H9 (cell line): ENCODE results near the gene PPP5C. TPM values are rescaled to one million over a fixed set of nuclear protein-coding genes. Genes with fewer than 3 reads are reported as not detected.

Source experiments
- DNase-seq: peaks from one replicate; pipeline ENCODE4 v3.0.0-alpha.2; 2017
- H2AFZ ChIP-seq: one replicate; pipeline ENCODE4 v1.6.1; 2013; ENCODE audit warnings: mild to moderate bottlenecking, low read length, control low read depth, moderate library complexity
- H2AK5ac ChIP-seq: 2 replicates; pipeline ENCODE4 v1.6.1; 2013; ENCODE audit warnings: low read length, control low read depth, mixed read lengths; ENCODE audit not compliant: insufficient read length
- H2BK120ac ChIP-seq: one replicate; pipeline ENCODE4 v1.6.1; 2013; ENCODE audit warnings: low read depth, mild to moderate bottlenecking, low read length, control low read depth, inconsistent platforms; ENCODE audit not compliant: poor library complexity, severe bottlenecking
- H2BK12ac ChIP-seq: 2 replicates; pipeline ENCODE4 v1.6.1; 2013; ENCODE audit warnings: low read length, control low read depth, mixed read lengths, low read depth; ENCODE audit not compliant: insufficient read length
- H2BK15ac ChIP-seq: 2 replicates; pipeline ENCODE4 v1.6.1; 2013; ENCODE audit warnings: low read depth, low read length, control low read depth
- H2BK20ac ChIP-seq: one replicate; pipeline ENCODE4 v1.6.1; 2013; ENCODE audit warnings: low read depth, mild to moderate bottlenecking, low read length, control low read depth, inconsistent platforms; ENCODE audit not compliant: poor library complexity, severe bottlenecking
- H2BK5ac ChIP-seq: 2 replicates; pipeline ENCODE4 v1.6.1; 2013; ENCODE audit warnings: low read length, control low read depth, mixed read lengths; ENCODE audit not compliant: insufficient read length
- H3K14ac ChIP-seq: 2 replicates; pipeline ENCODE4 v1.6.1; 2013; ENCODE audit warnings: low read length, control low read depth; ENCODE audit not compliant: insufficient read depth
- H3K18ac ChIP-seq: 2 replicates; pipeline ENCODE4 v1.6.1; 2013; ENCODE audit warnings: low read depth, mild to moderate bottlenecking, mixed read lengths, low read length, control low read depth; ENCODE audit not compliant: insufficient read length
- H3K23ac ChIP-seq: 2 replicates; pipeline ENCODE4 v1.6.1; 2013; ENCODE audit warnings: low read length, control low read depth, mixed read lengths, low read depth; ENCODE audit not compliant: insufficient read length
- H3K23me2 ChIP-seq: 2 replicates; pipeline ENCODE4 v1.6.1; 2013; ENCODE audit warnings: low read depth, mild to moderate bottlenecking, mixed read lengths, low read length, control low read depth; ENCODE audit not compliant: insufficient read length, poor library complexity, severe bottlenecking
- H3K27ac ChIP-seq: 2 replicates; pipeline ENCODE4 v1.5.1; 2013; ENCODE audit warnings: low read length, control low read depth, mixed read lengths, low read depth; ENCODE audit not compliant: insufficient read length
- H3K27me3 ChIP-seq: 2 replicates; pipeline ENCODE4 v1.6.1; 2013; ENCODE audit warnings: low read length, control low read depth, inconsistent platforms; ENCODE audit not compliant: insufficient read depth
- H3K4ac ChIP-seq: 2 replicates; pipeline ENCODE4 v1.6.1; 2013; ENCODE audit warnings: low read depth, mild to moderate bottlenecking, control low read depth, inconsistent platforms, low read length, moderate library complexity
- H3K4me1 ChIP-seq: 2 replicates; pipeline ENCODE4 v1.6.1; 2013; ENCODE audit warnings: low read length, control low read depth, inconsistent platforms; ENCODE audit not compliant: insufficient read depth
- H3K4me2 ChIP-seq: 2 replicates; pipeline ENCODE4 v1.6.1; 2013; ENCODE audit warnings: low read length, control low read depth, mixed read lengths; ENCODE audit not compliant: insufficient read length, insufficient read depth
- H3K56ac ChIP-seq: 2 replicates; pipeline ENCODE4 v1.6.1; 2013; ENCODE audit warnings: low read depth, mild to moderate bottlenecking, mixed read lengths, low read length, control low read depth; ENCODE audit not compliant: insufficient read length
- H3K79me1 ChIP-seq: 2 replicates; pipeline ENCODE4 v1.6.1; 2013; ENCODE audit warnings: low read depth, mild to moderate bottlenecking, moderate library complexity, low read length, control low read depth, inconsistent platforms; ENCODE audit not compliant: insufficient read depth, poor library complexity, severe bottlenecking
- H3K79me2 ChIP-seq: 2 replicates; pipeline ENCODE4 v1.6.1; 2013; ENCODE audit warnings: low read length, control low read depth, inconsistent platforms; ENCODE audit not compliant: insufficient read depth
- H3K9ac ChIP-seq: 2 replicates; pipeline ENCODE4 v1.6.1; 2013; ENCODE audit warnings: low read length, control low read depth, mixed read lengths; ENCODE audit not compliant: insufficient read length; ENCODE audit errors: extremely low read depth
- H3K9me3 ChIP-seq: one replicate; pipeline ENCODE4 v1.6.1; 2013; ENCODE audit warnings: low read depth, low read length, inconsistent platforms; ENCODE audit not compliant: control insufficient read depth
- H3T11ph ChIP-seq: one replicate; pipeline ENCODE4 v1.6.1; 2013; ENCODE audit warnings: mild to moderate bottlenecking, low read length, control low read depth, inconsistent platforms
- H4K20me1 ChIP-seq: one replicate; pipeline ENCODE4 v1.6.1; 2013; ENCODE audit not compliant: control insufficient read depth, insufficient read length, insufficient read depth
- H4K5ac ChIP-seq: 2 replicates; pipeline ENCODE4 v1.6.1; 2013; ENCODE audit warnings: low read depth, mild to moderate bottlenecking, mixed read lengths, low read length, control low read depth; ENCODE audit not compliant: insufficient read length
- H4K8ac ChIP-seq: replicated peaks from 2 replicates; pipeline ENCODE4 v1.6.1; 2013; ENCODE audit warnings: low read length, control low read depth, mixed read lengths, low read depth; ENCODE audit not compliant: insufficient read length
- H4K91ac ChIP-seq: 2 replicates; pipeline ENCODE4 v1.6.1; 2013; ENCODE audit warnings: low read depth, mild to moderate bottlenecking, moderate library complexity, mixed read lengths, low read length, control low read depth; ENCODE audit not compliant: insufficient read length
- H3K27ac Mint-ChIP-seq, 3 experiments: 2 replicates in 2 of 3; 3 replicates in 1 of 3; pipeline ENCODE4 v1.8.0; 2020 to 2021; ENCODE audit warnings: mixed read lengths in 3 of 3, mild to moderate bottlenecking in 1 of 3, moderate library complexity in 1 of 3
- H3K27me3 Mint-ChIP-seq: 2 replicates; pipeline ENCODE4 v1.8.0; 2021; ENCODE audit warnings: low read depth, mild to moderate bottlenecking, moderate library complexity, mixed read lengths
- H3K36me3 Mint-ChIP-seq, 3 experiments: 2 replicates in 2 of 3; 3 replicates in 1 of 3; pipeline ENCODE4 v1.8.0; 2020 to 2021; ENCODE audit warnings: low read depth in 3 of 3, mixed read lengths in 3 of 3; ENCODE audit not compliant: insufficient read depth in 1 of 3
- H3K4me1 Mint-ChIP-seq, 2 experiments: 2 replicates each; pipeline ENCODE4 v1.8.0; 2020; ENCODE audit warnings: mixed read lengths in 2 of 2
- H3K4me3 Mint-ChIP-seq, 2 experiments: 2 replicates in 1 of 2; 3 replicates in 1 of 2; pipeline ENCODE4 v1.8.0; 2020 to 2021; ENCODE audit warnings: mild to moderate bottlenecking in 2 of 2, mixed read lengths in 2 of 2, moderate library complexity in 1 of 2
- H3K9me3 Mint-ChIP-seq, 2 experiments: 2 replicates in 1 of 2; 3 replicates in 1 of 2; pipeline ENCODE4 v1.8.0; 2020; ENCODE audit warnings: mild to moderate bottlenecking in 2 of 2, mixed read lengths in 2 of 2, moderate library complexity in 1 of 2
- CTCF ChIP-seq: fragments of 200-600 bp; sonication (generic); conservative IDR thresholded peaks from 3 replicates; pipeline ENCODE4 v1.8.0; 2021; ENCODE audit warnings: antibody characterized with exemption, mild to moderate bottlenecking
- WGBS: extraction: QIAGEN DNeasy Blood & Tissue Kit; methylation state at CpG from one replicate; pipeline ENCODE4 v1.1.7; 2013; ENCODE audit warnings: missing lambda C conversion rate, low lambda C conversion rate, mixed read lengths; ENCODE audit not compliant: insufficient read length; ENCODE audit errors: extremely low coverage; 5-methylcytosine and 5-hydroxymethylcytosine counted together
- total RNA-seq: library from RNA; stranded (reverse); gene quantifications from 2 replicates; pipeline ENCODE4 v1.2.1, GENCODE V29; 2021

PPP5C gene
- total RNA-seq, 1 experiment from 2014 or later, result 108 TPM

- H3K4me3 Mint-ChIP-seq, result no peak overlapping the region
- peaks cover 51 to 93% (median 86%) of the 10 kb centered on the region in 3 experiments for H3K36me3 Mint-ChIP-seq
Observed at GRCh38 chr19:46381346-46381745, 34.5 kb downstream of the PPP5C start.

More at GRCh38 chr19:46381346-46381745, 34.5 kb downstream of the PPP5C start:
- WGBS, result no CpG with 5 or more reads among the region's 2 CpGs
- Histone ChIP-seq H3K27me3 (no peaks in the 10 kb centered on the region), H4K91ac (no peak overlapping the region), H3K14ac (no peak overlapping the region), H3K79me2 (no peaks in the 10 kb centered on the region; the same call in 1 of the 2 replicates), H3K4me1 (no peaks in the 10 kb centered on the region), H2BK20ac (no peak overlapping the region), H3K23me2 (no peaks in the 10 kb centered on the region), H3T11ph (no peak overlapping the region), H3K18ac (no peak overlapping the region), H2BK5ac (no peak overlapping the region), H2BK12ac (no peak overlapping the region), H4K5ac (no peak overlapping the region), H3K4ac (no peak overlapping the region), H2BK120ac (no peak overlapping the region), H4K20me1 (no peaks in the 10 kb centered on the region), H3K9me3 (no peaks in the 10 kb centered on the region), H2BK15ac (no peak overlapping the region), H3K79me1 (no peaks in the 10 kb centered on the region), H3K9ac (no peak overlapping the region), H3K56ac (no peak overlapping the region), H3K23ac (no peak overlapping the region), H2AFZ (no peak overlapping the region), H3K4me2 (no peak overlapping the region), H2AK5ac (no peak overlapping the region), H4K8ac (no peak overlapping the region), H3K27ac (no peak overlapping the region)
- Mint-ChIP-seq H3K4me1 (no peaks in the 10 kb centered on the region; a peak in 1 of 4 replicates), H3K9me3 (no peaks in the 10 kb centered on the region), H3K27ac (no peak overlapping the region), H3K27me3 (no peaks in the 10 kb centered on the region)
- DNase-seq, result no peak
- TF ChIP-seq CTCF, result no peak
